ENCODE results near the gene SUN3. TPM values are rescaled to one million over a fixed set of nuclear protein-coding genes. Genes with fewer than 3 reads are reported as not detected.
A peak's percentile ranks its signal among the peaks of the same experiment; 100 is the strongest.

The SUN3 gene
- total and polyA plus RNA-seq, 5 donors, result not detected

GRCh38 chr7:47954231-47954911 is 74.5 kb downstream of the SUN3 start:
- intact Hi-C loops (cut with DNase I), result no loop called here
- H3K9me3 ChIP-seq (ENCODE audit: control insufficient read depth, low read length), result no peaks in the 10 kb centered on the region
- H3K4me3 ChIP-seq (ENCODE audit: low read length), result no peak overlapping the region
- WGBS, result 86% methylated on average over 4 of the region's 4 CpGs
- H3K27ac ChIP-seq (ENCODE audit: low read length), result no peak overlapping the region
- H3K27me3 ChIP-seq (ENCODE audit: control insufficient read depth, insufficient read depth), result no peaks in the 10 kb centered on the region
- no peak for ATAC-seq
- H3K4me1 ChIP-seq (ENCODE audit: control insufficient read depth, insufficient read depth, low read length), result no peaks in the 10 kb centered on the region
- no peak for DNase-seq

GRCh38 chr7:47953822-47954221 is 75.1 kb downstream of the SUN3 start:
- 89% methylated on average over 4 of the region's 4 CpGs for WGBS
- H3K9me3 ChIP-seq (ENCODE audit: control insufficient read depth, low read length), result no peaks in the 10 kb centered on the region
- no peak for DNase-seq
- no peaks in the 10 kb centered on the region for H3K4me1 ChIP-seq (ENCODE audit: control insufficient read depth, insufficient read depth, low read length)
- no peak overlapping the region for H3K27ac ChIP-seq (ENCODE audit: low read length)
- intact Hi-C loops (cut with DNase I), result no loop called here
- no peak overlapping the region for H3K4me3 ChIP-seq (ENCODE audit: low read length)
- no peaks in the 10 kb centered on the region for H3K27me3 ChIP-seq (ENCODE audit: control insufficient read depth, insufficient read depth)
- ATAC-seq, result no peak

- DNase-seq (no peak), ATAC-seq (no peak)
- H3K9me3 ChIP-seq (ENCODE audit: control insufficient read depth, low read length), result no peaks in the 10 kb centered on the region
- no peak overlapping the region for H3K27ac ChIP-seq (ENCODE audit: low read length)
- no peaks in the 10 kb centered on the region for H3K27me3 ChIP-seq (ENCODE audit: control insufficient read depth, insufficient read depth)
- no peaks in the 10 kb centered on the region for H3K4me1 ChIP-seq (ENCODE audit: control insufficient read depth, insufficient read depth, low read length)
- H3K4me3 ChIP-seq (ENCODE audit: low read length), result no peak overlapping the region
- intact Hi-C loops (cut with DNase I), result no loop called here
- 86% methylated on average over 4 of the region's 4 CpGs for WGBS
These were observed 76.7 kb downstream of the SUN3 start for GRCh38 chr7:47952224-47952623.

- Histone ChIP-seq H3K9me3 (ENCODE audit: control insufficient read depth, low read length) (no peaks in the 10 kb centered on the region), H3K27me3 (ENCODE audit: control insufficient read depth, insufficient read depth) (no peaks in the 10 kb centered on the region), H3K4me3 (ENCODE audit: low read length) (no peak overlapping the region), H3K27ac (ENCODE audit: low read length) (no peak overlapping the region), H3K4me1 (ENCODE audit: control insufficient read depth, insufficient read depth, low read length) (no peaks in the 10 kb centered on the region)
- no peak for DNase-seq
- ATAC-seq, result no peak
- intact Hi-C loops (cut with DNase I), result no loop called here
These were observed 77.5 kb downstream of the SUN3 start for GRCh38 chr7:47951374-47951773.

GRCh38 chr7:47950714-47951113 is 78.2 kb downstream of the SUN3 start:
- Histone ChIP-seq H3K27ac (ENCODE audit: low read length) (peak overlapping the region; percentile 25), H3K4me1 (ENCODE audit: control insufficient read depth, insufficient read depth, low read length) (no peaks in the 10 kb centered on the region)
- 56% methylated on average over 11 of the region's 11 CpGs for WGBS

GRCh38 chr7:47949703-47950102 is 79.2 kb downstream of the SUN3 start:
- no peak overlapping the region for H3K4me3 ChIP-seq (ENCODE audit: low read length)
- peaks cover 2% of the 10 kb centered on the region for H3K4me1 ChIP-seq (ENCODE audit: control insufficient read depth, insufficient read depth, low read length)
- 85% methylated on average over 4 of the region's 4 CpGs for WGBS
- H3K27me3 ChIP-seq (ENCODE audit: control insufficient read depth, insufficient read depth), result no peaks in the 10 kb centered on the region
- intact Hi-C loops (cut with DNase I), result loop anchor here in 1 of 4 donors (5.0 kb wide), 1 partner anchor 158 kb away; no protein-coding TSS in a partner anchor
- H3K9me3 ChIP-seq (ENCODE audit: control insufficient read depth, low read length), result no peaks in the 10 kb centered on the region
- peak overlapping the region; percentile 50 for H3K27ac ChIP-seq (ENCODE audit: low read length)
- no peak for DNase-seq
- no peak for ATAC-seq

More at GRCh38 chr7:47950714-47951113, 78.2 kb downstream of the SUN3 start:
- peak; percentile 79 to 90 for ATAC-seq
- no peaks in the 10 kb centered on the region for H3K27me3 ChIP-seq (ENCODE audit: control insufficient read depth, insufficient read depth)
- intact Hi-C loops (cut with DNase I), result no loop called here
- no peaks in the 10 kb centered on the region for H3K9me3 ChIP-seq (ENCODE audit: control insufficient read depth, low read length)
- peak; percentile 63 to 80 (median 79) for DNase-seq
- no peak overlapping the region for H3K4me3 ChIP-seq (ENCODE audit: low read length)

- Histone ChIP-seq H3K27me3 (ENCODE audit: control insufficient read depth, insufficient read depth) (no peaks in the 10 kb centered on the region), H3K4me3 (ENCODE audit: low read length) (no peak within 1 kb of the TSS), H3K27ac (ENCODE audit: low read length) (peak within 1 kb of the TSS; percentile 31), H3K4me1 (ENCODE audit: control insufficient read depth, insufficient read depth, low read length) (peaks cover 2% of the 10 kb centered on the region), H3K9me3 (ENCODE audit: control insufficient read depth, low read length) (no peaks in the 10 kb centered on the region)
- DNase-seq, result no peak
- intact Hi-C loops (cut with DNase I), result loop anchor here in 1 of 4 donors (5.0 kb wide), 1 partner anchor 159 kb away; no protein-coding TSS in a partner anchor
- WGBS, result 67% methylated on average over 7 of the region's 7 CpGs
- peak in 1 of 2 donors; percentile 30 for ATAC-seq
These were observed 80.6 kb downstream of the SUN3 start, which contains the start of gene PKD1L1 for GRCh38 chr7:47948141-47948790. PKD1L1 (minus strand) TSS chr7:47948466; CDS start chr7:47948440, 26 bp downstream.

- Histone ChIP-seq H3K4me1 (ENCODE audit: control insufficient read depth, insufficient read depth, low read length) (peaks cover 2% of the 10 kb centered on the region), H3K9me3 (ENCODE audit: control insufficient read depth, low read length) (no peaks in the 10 kb centered on the region), H3K27me3 (ENCODE audit: control insufficient read depth, insufficient read depth) (no peaks in the 10 kb centered on the region), H3K4me3 (ENCODE audit: low read length) (no peak overlapping the region), H3K27ac (ENCODE audit: low read length) (peak overlapping the region; percentile 23)
- WGBS, result 94% methylated on average over 7 of the region's 7 CpGs
- intact Hi-C loops (cut with DNase I), result loop anchor here in 1 of 4 donors (5.0 kb wide), 1 partner anchor 160 kb away; no protein-coding TSS in a partner anchor
- DNase-seq, result peak in 1 of 3 donors; percentile 61
- ATAC-seq, result no peak
These were observed 81.6 kb downstream of the SUN3 start for GRCh38 chr7:47947355-47947749.

- DNase-seq (no peak), ATAC-seq (peak; percentile 52 to 71)
- peak overlapping the region; percentile 23 for H3K27ac ChIP-seq (ENCODE audit: low read length)
- intact Hi-C loops (cut with DNase I), result loop anchor here in 1 of 4 donors (5.0 kb wide), 1 partner anchor 161 kb away; no protein-coding TSS in a partner anchor
- no peak overlapping the region for H3K4me3 ChIP-seq (ENCODE audit: low read length)
- H3K27me3 ChIP-seq (ENCODE audit: control insufficient read depth, insufficient read depth), result no peaks in the 10 kb centered on the region
- H3K9me3 ChIP-seq (ENCODE audit: control insufficient read depth, low read length), result no peaks in the 10 kb centered on the region
- 64% methylated on average over 7 of the region's 7 CpGs for WGBS
- peaks cover 2% of the 10 kb centered on the region for H3K4me1 ChIP-seq (ENCODE audit: control insufficient read depth, insufficient read depth, low read length)
These were observed 82.1 kb downstream of the SUN3 start for GRCh38 chr7:47946581-47947354.

GRCh38 chr7:47945261-47946015 is 83.5 kb downstream of the SUN3 start:
- no peak overlapping the region for H3K4me3 ChIP-seq (ENCODE audit: low read length)
- no peaks in the 10 kb centered on the region for H3K27me3 ChIP-seq (ENCODE audit: control insufficient read depth, insufficient read depth)
- H3K27ac ChIP-seq (ENCODE audit: low read length), result no peak overlapping the region
- H3K4me1 ChIP-seq (ENCODE audit: control insufficient read depth, insufficient read depth, low read length), result peaks cover 8% of the 10 kb centered on the region
- DNase-seq (peak; percentile 81 to 94 (median 84)), ATAC-seq (no peak)
- H3K9me3 ChIP-seq (ENCODE audit: control insufficient read depth, low read length), result no peaks in the 10 kb centered on the region
- intact Hi-C loops (cut with DNase I), result loop anchor here in 2 of 4 donors (2.0 to 5.0 kb wide), 2 partner anchors 23 to 162 kb away; no protein-coding TSS in a partner anchor
- WGBS, result 44% methylated on average over 8 of the region's 8 CpGs

Data from right cardiac atrium (tissue), 5 donors.